Measurements from ENCODE around the gene IRF2BP2. TPM values are rescaled to one million over a fixed set of nuclear protein-coding genes. Genes with fewer than 3 reads are reported as not detected.
A peak's percentile ranks its signal among the peaks of the same experiment; 100 is the strongest.

Gene IRF2BP2
- total and polyA plus RNA-seq, 2 of the 13 experiments (the other 11 are each of a cell fraction or from before 2014, with no cell fraction given): 140 to 147 TPM

- TF ChIP-seq ZFX (CRISPR knock-in tag; IDR thresholded peaks at IDR 0.05; ENCODE audit: low read depth): peak; percentile 52; the same call in 1 of the 2 replicates
- TF ChIP-seq MTF1 (CRISPR knock-in tag; IDR thresholded peaks at IDR 0.05): no peak
- TF ChIP-seq FOXC1 (CRISPR knock-in tag; IDR thresholded peaks at IDR 0.05; ENCODE audit: borderline replicate concordance): peak; percentile 34; the same call in 1 of the 2 replicates
- TF ChIP-seq TBX3 (IDR thresholded peaks at IDR 0.05; ENCODE audit: borderline replicate concordance): peak; percentile 69; the same call in 1 of the 2 replicates
- peak; percentile 16; the same call in 1 of the 2 replicates for TF ChIP-seq ZNF431 (CRISPR knock-in tag; IDR thresholded peaks at IDR 0.05; ENCODE audit: borderline replicate concordance, low read depth)
- peak; percentile 93 for TF ChIP-seq PATZ1 (CRISPR knock-in tag; IDR thresholded peaks at IDR 0.05)
- TF ChIP-seq GFI1 (CRISPR knock-in tag; IDR thresholded peaks at IDR 0.05; ENCODE audit: borderline replicate concordance): peak; percentile 71; the same call in 1 of the 2 replicates
- TF ChIP-seq ZC3H4 (CRISPR knock-in tag; IDR thresholded peaks at IDR 0.05; ENCODE audit: borderline replicate concordance): peak; percentile 96; the same call in 1 of the 2 replicates
- TF ChIP-seq ZKSCAN1 (IDR thresholded peaks at IDR 0.05; ENCODE audit: low read length): 0 out of 2 replicates have a peak, but pooled peaks have one; percentile 22
- TF ChIP-seq, protein P1, sequence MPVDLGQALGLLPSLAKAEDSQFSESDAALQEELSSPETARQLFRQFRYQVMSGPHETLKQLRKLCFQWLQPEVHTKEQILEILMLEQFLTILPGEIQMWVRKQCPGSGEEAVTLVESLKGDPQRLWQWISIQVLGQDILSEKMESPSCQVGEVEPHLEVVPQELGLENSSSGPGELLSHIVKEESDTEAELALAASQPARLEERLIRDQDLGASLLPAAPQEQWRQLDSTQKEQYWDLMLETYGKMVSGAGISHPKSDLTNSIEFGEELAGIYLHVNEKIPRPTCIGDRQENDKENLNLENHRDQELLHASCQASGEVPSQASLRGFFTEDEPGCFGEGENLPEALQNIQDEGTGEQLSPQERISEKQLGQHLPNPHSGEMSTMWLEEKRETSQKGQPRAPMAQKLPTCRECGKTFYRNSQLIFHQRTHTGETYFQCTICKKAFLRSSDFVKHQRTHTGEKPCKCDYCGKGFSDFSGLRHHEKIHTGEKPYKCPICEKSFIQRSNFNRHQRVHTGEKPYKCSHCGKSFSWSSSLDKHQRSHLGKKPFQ (CRISPR knock-in tag; IDR thresholded peaks at IDR 0.05; ENCODE audit: insufficient replicate concordance): peak; percentile 87
- TF ChIP-seq, protein P2, sequence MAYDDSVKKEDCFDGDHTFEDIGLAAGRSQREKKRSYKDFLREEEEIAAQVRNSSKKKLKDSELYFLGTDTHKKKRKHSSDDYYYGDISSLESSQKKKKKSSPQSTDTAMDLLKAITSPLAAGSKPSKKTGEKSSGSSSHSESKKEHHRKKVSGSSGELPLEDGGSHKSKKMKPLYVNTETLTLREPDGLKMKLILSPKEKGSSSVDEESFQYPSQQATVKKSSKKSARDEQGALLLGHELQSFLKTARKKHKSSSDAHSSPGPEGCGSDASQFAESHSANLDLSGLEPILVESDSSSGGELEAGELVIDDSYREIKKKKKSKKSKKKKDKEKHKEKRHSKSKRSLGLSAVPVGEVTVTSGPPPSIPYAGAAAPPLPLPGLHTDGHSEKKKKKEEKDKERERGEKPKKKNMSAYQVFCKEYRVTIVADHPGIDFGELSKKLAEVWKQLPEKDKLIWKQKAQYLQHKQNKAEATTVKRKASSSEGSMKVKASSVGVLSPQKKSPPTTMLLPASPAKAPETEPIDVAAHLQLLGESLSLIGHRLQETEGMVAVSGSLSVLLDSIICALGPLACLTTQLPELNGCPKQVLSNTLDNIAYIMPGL (CRISPR knock-in tag; IDR thresholded peaks at IDR 0.05; ENCODE audit: borderline replicate concordance in 1 of 2, low read depth in 1 of 2): peak; percentile 41 to 84; a peak in 2 of 4 replicates
- peak; percentile 96 for TF ChIP-seq ISL2 (CRISPR knock-in tag; IDR thresholded peaks at IDR 0.05)
- TF ChIP-seq ZGPAT (CRISPR knock-in tag; IDR thresholded peaks at IDR 0.05): peak; percentile 97
- TF ChIP-seq MYNN (CRISPR knock-in tag; IDR thresholded peaks at IDR 0.05; ENCODE audit: low read depth): 0 out of 2 replicates have a peak, but pooled peaks have one; percentile 34
- TF ChIP-seq REL (CRISPR knock-in tag; conservative IDR thresholded peaks at IDR 0.05): peak; percentile 31; the same call in 1 of the 2 replicates
- TF ChIP-seq THAP7 (CRISPR knock-in tag; IDR thresholded peaks at IDR 0.05): no peak
Observed at GRCh38 chr1:234612352-234613127, 2.6 kb upstream of the IRF2BP2 start (continued).

Data from HepG2 (cell line).